Thymus (tissue), 11 donors: ENCODE measurements around the gene DDX50. TPM values are rescaled to one million over a fixed set of nuclear protein-coding genes. Genes with fewer than 3 reads are reported as not detected.

Source experiments
- DNase-seq, 9 donors: peaks; one replicate each; pipeline ENCODE4 v3.0.0-alpha.2; 2013; ENCODE audit warnings: low spot score in 9 of 9, low read depth in 6 of 9, missing footprints in 1 of 9
- H3K27ac ChIP-seq, 2 donors: one replicate each; pipeline ENCODE4 v1.5.1; 2013; ENCODE audit warnings: control low read depth in 1 of 2, low read depth in 1 of 2, low read length in 1 of 2, mild to moderate bottlenecking in 1 of 2, moderate library complexity in 1 of 2
- H3K27me3 ChIP-seq, 2 donors: one replicate each; pipeline ENCODE4 v1.5.1; 2013; ENCODE audit warnings: low read length in 1 of 2; ENCODE audit not compliant: control insufficient read depth in 2 of 2, insufficient read depth in 1 of 2
- H3K36me3 ChIP-seq, 2 donors: one replicate each; pipeline ENCODE4 v1.5.1; 2013; ENCODE audit warnings: low read length in 1 of 2, mild to moderate bottlenecking in 1 of 2, moderate library complexity in 1 of 2; ENCODE audit not compliant: control insufficient read depth in 2 of 2, insufficient read depth in 2 of 2
- H3K4me1 ChIP-seq, 2 donors: one replicate each; pipeline ENCODE4 v1.5.1; 2013; ENCODE audit warnings: low read length in 2 of 2; ENCODE audit not compliant: control insufficient read depth in 2 of 2, insufficient read depth in 2 of 2
- H3K4me3 ChIP-seq, 2 donors: one replicate each; pipeline ENCODE4 v1.5.1; 2013; ENCODE audit warnings: low read length in 2 of 2, control low read depth in 1 of 2, mild to moderate bottlenecking in 1 of 2
- H3K9me3 ChIP-seq, 2 donors: one replicate each; pipeline ENCODE4 v1.5.1; 2013; ENCODE audit warnings: low read length in 1 of 2, mild to moderate bottlenecking in 1 of 2; ENCODE audit not compliant: control insufficient read depth in 2 of 2, insufficient read depth in 1 of 2
- WGBS: extraction: QIAGEN DNeasy Blood & Tissue Kit; methylation state at CpG from one replicate; pipeline ENCODE4 v1.1.7; 2013; 5-methylcytosine and 5-hydroxymethylcytosine counted together
- polyA plus RNA-seq: library from polyadenylated mRNA; stranded (reverse); fragments of 200-250 nt; gene quantifications from one replicate; pipeline ENCODE4 v1.2.3, GENCODE V29; 2013
- total RNA-seq: library from RNA; stranded (reverse); fragments of 120-200 nt; gene quantifications from one replicate; pipeline ENCODE4 v1.2.4, GENCODE V29; 2013
- donor health status: healthy.

Gene DDX50
- total and polyA plus RNA-seq, 2 donors, result 40.0 to 62.9 TPM

GRCh38 chr10:68870545-68871104, 30.5 kb upstream of the DDX50 start:
- DNase-seq, result peak in 1 of 9 donors; percentile 11
- Histone ChIP-seq H3K36me3 (no peaks in the 10 kb centered on the region), H3K9me3 (peaks cover 1 to 9% of the 10 kb centered on the region in 2 donors), H3K27ac (peak overlapping the region; percentile 64 to 65), H3K4me1 (no peaks in the 10 kb centered on the region), H3K4me3 (no peak overlapping the region), H3K27me3 (no peaks in the 10 kb centered on the region)
- 60% methylated on average over 3 of the region's 3 CpGs for WGBS

- Histone ChIP-seq H3K4me1 (no peaks in the 10 kb centered on the region), H3K9me3 (peaks cover 1 to 9% of the 10 kb centered on the region in 2 donors), H3K27ac (peak overlapping the region; percentile 64 to 65), H3K4me3 (no peak overlapping the region), H3K36me3 (no peaks in the 10 kb centered on the region), H3K27me3 (no peaks in the 10 kb centered on the region)
- peak in 1 of 9 donors; percentile 13 for DNase-seq
- 86% methylated on average over 6 of the region's 6 CpGs for WGBS
Observed at GRCh38 chr10:68871105-68871711, 29.9 kb upstream of the DDX50 start.

DNA sequence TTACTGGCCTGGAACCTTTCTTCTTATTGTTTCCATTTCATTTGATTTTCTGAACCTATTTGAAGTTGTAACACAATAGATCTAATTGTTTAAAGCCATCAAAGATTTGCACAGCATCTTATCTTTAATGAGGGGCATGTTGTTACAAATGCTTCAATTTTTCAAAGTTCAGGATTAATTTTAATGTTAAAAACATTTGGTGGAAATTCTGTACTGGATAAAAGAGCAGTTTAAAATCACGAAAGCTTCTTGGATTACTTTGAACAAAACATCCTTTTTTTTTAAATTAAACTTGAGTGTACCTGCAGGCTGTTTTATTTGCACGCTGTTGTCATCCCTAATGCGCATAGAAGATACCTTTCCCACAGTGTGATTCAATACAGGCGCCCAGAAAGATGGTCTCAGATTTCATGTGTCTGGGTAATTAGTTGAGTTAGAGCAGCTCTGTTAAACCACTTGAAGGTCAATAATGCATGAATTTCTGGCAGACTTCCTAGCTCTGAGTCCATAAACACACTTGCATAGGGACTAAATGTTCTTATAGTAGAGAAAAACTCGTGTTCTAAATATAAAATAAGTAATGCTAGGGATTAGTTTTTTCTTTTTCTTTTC, 29.3 kb upstream of the DDX50 start:
- WGBS, result 90% methylated on average over 5 of the region's 5 CpGs
- H3K4me3 ChIP-seq, result no peak overlapping the region
- no peaks in the 10 kb centered on the region for H3K4me1 ChIP-seq
- H3K27ac ChIP-seq, result peak overlapping the region in 1 of 2 donors; percentile 58
- peaks cover 1 to 6% of the 10 kb centered on the region in 2 donors for H3K9me3 ChIP-seq
- H3K27me3 ChIP-seq, result no peaks in the 10 kb centered on the region
- DNase-seq, result peak in 2 of 9 donors; percentile 14 to 43
- H3K36me3 ChIP-seq, result no peaks in the 10 kb centered on the region

DNA sequence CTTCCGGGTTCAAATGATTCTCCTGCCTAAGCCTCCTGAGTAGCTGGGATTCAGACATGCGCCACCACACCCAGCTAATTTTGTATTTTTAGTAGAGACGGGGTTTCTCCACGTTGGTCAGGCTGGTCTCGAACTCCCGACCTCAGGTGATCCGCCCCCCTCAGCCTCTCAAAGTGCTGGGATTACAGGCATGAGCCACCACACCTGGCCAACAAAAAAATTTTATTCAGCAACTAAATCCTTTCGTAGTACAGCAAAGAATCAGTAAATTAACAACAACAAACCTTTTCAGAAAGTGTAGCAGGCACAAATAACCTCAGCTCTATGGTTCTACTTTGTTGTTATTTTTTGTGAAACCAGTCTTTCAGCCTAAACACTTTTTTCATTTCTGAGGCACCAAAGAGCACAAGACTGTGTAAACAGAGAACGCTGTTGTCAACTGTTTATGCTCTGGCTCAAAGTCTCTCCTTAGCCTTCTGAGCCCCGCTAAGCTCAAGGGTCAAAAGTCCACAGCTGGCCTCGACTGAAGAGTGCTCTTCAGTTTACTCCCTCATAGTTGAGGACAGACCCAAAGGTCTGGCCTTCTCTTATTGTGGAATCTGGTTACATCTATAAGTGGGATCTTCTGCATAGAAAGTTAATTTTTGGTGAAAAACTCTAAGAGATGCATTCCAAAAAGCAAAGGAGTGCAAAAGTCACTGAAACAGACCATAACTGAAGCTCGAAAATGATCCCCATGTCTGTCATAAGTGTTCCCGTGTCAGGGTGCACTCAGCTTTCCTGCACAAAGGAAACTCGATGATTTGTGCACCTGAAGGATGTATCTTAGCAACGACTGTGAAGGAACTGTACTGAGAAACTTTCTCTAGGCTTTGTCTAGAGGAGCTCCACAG, 24.6 kb upstream of the DDX50 start:
- H3K27me3 ChIP-seq, result no peaks in the 10 kb centered on the region
- no peak overlapping the region for H3K4me3 ChIP-seq
- 92% methylated on average over 15 of the region's 15 CpGs for WGBS
- H3K36me3 ChIP-seq, result no peaks in the 10 kb centered on the region
- peak overlapping the region; percentile 3 to 36 for H3K27ac ChIP-seq
- no peaks in the 10 kb centered on the region for H3K9me3 ChIP-seq
- peaks cover 0 to 2% of the 10 kb centered on the region in 2 donors for H3K4me1 ChIP-seq
- no peak for DNase-seq

DNA sequence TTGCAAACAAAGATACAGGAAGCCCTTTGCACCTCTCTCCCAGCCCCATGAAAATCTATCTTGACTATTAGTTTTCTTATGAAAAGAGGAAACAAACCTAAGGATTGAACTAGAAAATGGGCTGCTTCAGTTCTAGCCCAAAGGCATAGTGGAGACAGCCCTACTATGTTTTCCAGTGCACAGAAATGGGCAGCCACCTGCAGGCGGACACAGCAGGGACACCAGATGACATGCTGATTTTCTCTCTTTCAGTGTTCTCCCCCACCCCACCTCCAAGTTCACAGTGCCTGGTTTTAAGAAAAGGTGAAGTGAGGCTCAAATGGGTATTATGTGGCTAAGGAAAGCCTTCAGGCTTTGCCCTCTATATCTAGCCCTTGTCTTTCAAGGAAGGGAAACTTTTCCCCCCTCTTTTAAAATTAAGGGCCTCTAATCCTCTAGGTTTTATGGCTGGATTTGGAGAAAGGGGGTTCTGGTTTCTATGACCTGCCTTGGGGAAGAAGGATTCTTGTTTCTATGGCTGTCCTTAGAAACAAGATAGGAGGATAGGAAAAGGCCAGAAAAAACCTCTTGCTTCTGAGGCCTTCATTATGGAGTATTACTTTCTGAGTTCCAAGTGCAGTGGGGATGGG, 23.5 kb upstream of the DDX50 start:
- no peaks in the 10 kb centered on the region for H3K27me3 ChIP-seq
- no peaks in the 10 kb centered on the region for H3K9me3 ChIP-seq
- H3K36me3 ChIP-seq, result no peaks in the 10 kb centered on the region
- DNase-seq, result no peak
- H3K27ac ChIP-seq, result no peak overlapping the region
- peaks cover 0 to 2% of the 10 kb centered on the region in 2 donors for H3K4me1 ChIP-seq
- no peak overlapping the region for H3K4me3 ChIP-seq
- 95% methylated on average over 1 of the region's 1 CpG for WGBS

GRCh38 chr10:68878496-68878895, 22.6 kb upstream of the DDX50 start:
- H3K36me3 ChIP-seq, result no peaks in the 10 kb centered on the region
- H3K4me1 ChIP-seq, result peaks cover 0 to 2% of the 10 kb centered on the region in 2 donors
- no peak overlapping the region for H3K4me3 ChIP-seq
- DNase-seq, result no peak
- H3K9me3 ChIP-seq, result no peaks in the 10 kb centered on the region
- no peak overlapping the region for H3K27ac ChIP-seq
- no peaks in the 10 kb centered on the region for H3K27me3 ChIP-seq

DNA sequence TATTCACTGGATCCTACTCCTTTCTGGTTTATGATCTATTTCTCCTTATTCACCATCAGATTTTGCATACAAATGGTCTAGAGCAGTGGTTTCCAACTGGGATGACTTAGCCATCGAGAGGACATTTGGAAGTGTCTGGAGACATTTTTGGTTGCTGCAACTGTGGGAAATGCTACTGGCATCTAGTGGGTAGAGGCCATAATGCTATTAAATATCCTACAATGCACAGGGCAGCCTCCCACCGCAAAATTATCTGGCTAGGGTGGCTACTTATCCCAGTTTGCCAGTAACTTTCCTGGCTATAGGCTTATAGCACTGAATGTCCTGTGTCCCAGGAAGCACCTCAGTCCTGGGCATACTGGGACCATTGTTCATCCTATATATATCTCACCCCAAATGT, 21.5 kb upstream of the DDX50 start:
- Histone ChIP-seq H3K27me3 (no peaks in the 10 kb centered on the region), H3K4me3 (no peak overlapping the region), H3K27ac (no peak overlapping the region), H3K9me3 (no peaks in the 10 kb centered on the region), H3K4me1 (peaks cover 0 to 2% of the 10 kb centered on the region in 2 donors), H3K36me3 (no peaks in the 10 kb centered on the region)
- DNase-seq, result no peak
- over 99% methylated on average over 2 of the region's 2 CpGs for whole genome bisulfite sequencing

- Histone ChIP-seq H3K36me3 (no peaks in the 10 kb centered on the region), H3K27ac (no peak overlapping the region), H3K4me1 (peaks cover 0 to 2% of the 10 kb centered on the region in 2 donors), H3K4me3 (no peak overlapping the region), H3K27me3 (no peaks in the 10 kb centered on the region), H3K9me3 (no peaks in the 10 kb centered on the region)
- no peak for DNase-seq
- 97% methylated on average over 4 of the region's 4 CpGs for WGBS
Observed at GRCh38 chr10:68880181-68880580, 20.9 kb upstream of the DDX50 start.
